SU-DHL-6 (cell line): ENCODE data around the gene PLCH1.

Source experiments
- EZH2phosphoT487 ChIP-seq: fragments of 200-600 bp; sonication (generic), shearing (Covaris generic); conservative IDR thresholded peaks from 2 replicates; pipeline ENCODE4 v1.6.1; 2018; ENCODE audit warnings: mild to moderate bottlenecking, antibody characterized with exemption, low read length, moderate library complexity, mixed read lengths
- TF ChIP-seq, protein P1 (sequence below): fragments of 200-600 bp; sonication (generic); IDR thresholded peaks from one replicate; pipeline ENCODE4 v1.5.1; 2017; ENCODE audit warnings: antibody characterized with exemption, mild to moderate bottlenecking, low read length, moderate library complexity; ENCODE audit not compliant: insufficient read depth, poor library complexity, severe bottlenecking

DNA sequence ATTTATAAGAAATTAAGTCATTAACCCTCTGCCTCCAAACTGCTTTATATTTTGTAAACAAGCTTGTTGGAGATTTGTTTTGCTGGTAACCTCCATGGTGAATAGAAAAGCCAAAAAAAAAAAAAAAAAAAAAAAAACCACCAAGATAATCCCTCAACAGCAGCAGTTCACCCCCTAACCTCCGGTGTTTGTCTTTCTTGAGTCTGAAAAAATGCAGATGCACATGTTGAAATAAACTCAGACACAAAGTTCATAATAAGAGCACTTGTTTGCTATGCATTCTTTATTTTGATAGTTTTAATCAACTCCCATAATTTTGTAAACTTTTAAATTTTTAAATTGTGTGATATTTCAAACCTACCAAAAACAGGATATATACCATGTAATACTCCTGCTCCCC lies 1.8 kb upstream of the PLCH1 start:
- TF ChIP-seq, protein P1, sequence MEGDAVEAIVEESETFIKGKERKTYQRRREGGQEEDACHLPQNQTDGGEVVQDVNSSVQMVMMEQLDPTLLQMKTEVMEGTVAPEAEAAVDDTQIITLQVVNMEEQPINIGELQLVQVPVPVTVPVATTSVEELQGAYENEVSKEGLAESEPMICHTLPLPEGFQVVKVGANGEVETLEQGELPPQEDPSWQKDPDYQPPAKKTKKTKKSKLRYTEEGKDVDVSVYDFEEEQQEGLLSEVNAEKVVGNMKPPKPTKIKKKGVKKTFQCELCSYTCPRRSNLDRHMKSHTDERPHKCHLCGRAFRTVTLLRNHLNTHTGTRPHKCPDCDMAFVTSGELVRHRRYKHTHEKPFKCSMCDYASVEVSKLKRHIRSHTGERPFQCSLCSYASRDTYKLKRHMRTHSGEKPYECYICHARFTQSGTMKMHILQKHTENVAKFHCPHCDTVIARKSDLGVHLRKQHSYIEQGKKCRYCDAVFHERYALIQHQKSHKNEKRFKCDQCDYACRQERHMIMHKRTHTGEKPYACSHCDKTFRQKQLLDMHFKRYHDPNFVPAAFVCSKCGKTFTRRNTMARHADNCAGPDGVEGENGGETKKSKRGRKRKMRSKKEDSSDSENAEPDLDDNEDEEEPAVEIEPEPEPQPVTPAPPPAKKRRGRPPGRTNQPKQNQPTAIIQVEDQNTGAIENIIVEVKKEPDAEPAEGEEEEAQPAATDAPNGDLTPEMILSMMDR, result no peak
- TF ChIP-seq EZH2phosphoT487, result no peak
